HEK293 (cell line): ENCODE data around the gene SLC35F3.

Source experiments
- CTCF ChIA-PET: fragments of 350-600 bp; formaldehyde crosslinking; extraction: SDS; loops from one replicate; lab custom pipeline; 2021; ENCODE audit warnings: antibody characterized with exemption; lab: Yijun Ruan, JAX
- POLR2A ChIA-PET: fragments of 300-600 bp; formaldehyde crosslinking; extraction: SDS; loops from one replicate; lab custom pipeline; 2020; ENCODE audit warnings: antibody characterized with exemption, inconsistent platforms; lab: Yijun Ruan, JAX
- H3K27ac ChIP-seq: fragments of 200-500 bp; sonication (Bioruptor generic); 2 replicates; pipeline ENCODE4 v1.5.1; 2014; ENCODE audit warnings: low read depth, low read length, control low read depth, inconsistent platforms; ENCODE audit errors: extremely low read depth
- H3K36me3 ChIP-seq, 2 experiments: fragments of 200-500 bp in 1 of 2; sonication (Bioruptor generic) in 1 of 2; 1 replicate in 1 of 2; 2 replicates in 1 of 2; pipeline ENCODE4 v1.5.1; 2014 to 2017; ENCODE audit warnings: inconsistent platforms in 2 of 2, low read length in 2 of 2; ENCODE audit not compliant: control insufficient read depth in 2 of 2, insufficient read depth in 1 of 2
- H3K4me1 ChIP-seq: fragments of 200-500 bp; sonication (Bioruptor generic); 2 replicates; pipeline ENCODE4 v1.5.1; 2014; ENCODE audit warnings: mild to moderate bottlenecking, low read length, inconsistent platforms; ENCODE audit not compliant: control insufficient read depth, insufficient read depth
- H3K4me3 ChIP-seq: 2 replicates; pipeline ENCODE4 v1.5.1; 2011; ENCODE audit warnings: low read depth, mild to moderate bottlenecking, control low read depth, low read length, moderate library complexity
- H3K9me3 ChIP-seq: fragments of 200-500 bp; sonication (Bioruptor generic); 2 replicates; pipeline ENCODE4 v1.5.1; 2014; ENCODE audit warnings: low read depth, low read length, inconsistent platforms; ENCODE audit not compliant: control insufficient read depth, insufficient read depth
- KLF1 ChIP-seq: fragments of 450-650 bp; formaldehyde crosslinking; IDR thresholded peaks from 2 replicates; pipeline ENCODE4 v1.5.1; 2016; ENCODE audit warnings: missing biosample characterization, missing genetic modification characterization
- KLF10 ChIP-seq: fragments of 450-650 bp; IDR thresholded peaks from 2 replicates; pipeline ENCODE4 v1.5.1; 2018; ENCODE audit warnings: missing biosample characterization, mild to moderate bottlenecking, missing genetic modification characterization
- KLF16 ChIP-seq: fragments of 450-650 bp; formaldehyde crosslinking; IDR thresholded peaks from 2 replicates; pipeline ENCODE4 v1.5.1; 2017; ENCODE audit warnings: missing biosample characterization, missing genetic modification characterization
- MEIS1 ChIP-seq: sonication (generic); formaldehyde crosslinking; IDR thresholded peaks from 2 replicates; pipeline ENCODE4 v1.8.1; 2022; ENCODE audit warnings: missing genetic modification reagents, mild to moderate bottlenecking, borderline replicate concordance
- OSR2 ChIP-seq: fragments of 450-650 bp; formaldehyde crosslinking; IDR thresholded peaks from 2 replicates; pipeline ENCODE4 v1.5.1; 2016; ENCODE audit warnings: missing biosample characterization, missing genetic modification characterization
- YY1 ChIP-seq: fragments of 450-650 bp; formaldehyde crosslinking; IDR thresholded peaks from 2 replicates; pipeline ENCODE4 v1.5.1; 2018; ENCODE audit warnings: missing biosample characterization, missing genetic modification characterization
- YY2 ChIP-seq: fragments of 450-650 bp; formaldehyde crosslinking; IDR thresholded peaks from 2 replicates; pipeline ENCODE4 v1.5.1; 2016; ENCODE audit warnings: missing biosample characterization, missing genetic modification characterization
- ZBTB20 ChIP-seq: fragments of 450-650 bp; formaldehyde crosslinking; IDR thresholded peaks from 2 replicates; pipeline ENCODE4 v1.5.1; 2016; ENCODE audit warnings: missing biosample characterization, missing genetic modification characterization
- ZNF184 ChIP-seq: fragments of 450-650 bp; IDR thresholded peaks from 2 replicates; pipeline ENCODE4 v1.5.1; 2018; ENCODE audit warnings: missing biosample characterization, mild to moderate bottlenecking, missing genetic modification characterization
- ZNF791 ChIP-seq: fragments of 450-650 bp; formaldehyde crosslinking; IDR thresholded peaks from 2 replicates; pipeline ENCODE4 v1.5.1; 2016; ENCODE audit warnings: missing biosample characterization, missing genetic modification characterization
- ZNF830 ChIP-seq: fragments of 450-650 bp; IDR thresholded peaks from 2 replicates; pipeline ENCODE4 v1.5.0; 2018; ENCODE audit warnings: missing biosample characterization, missing genetic modification characterization, low read depth, mild to moderate bottlenecking, moderate library complexity
- ZXDB ChIP-seq: fragments of 450-650 bp; formaldehyde crosslinking; IDR thresholded peaks from 2 replicates; pipeline ENCODE4 v1.5.1; 2016; ENCODE audit warnings: missing biosample characterization, missing genetic modification characterization
- TF ChIP-seq, protein P1 (sequence below): fragments of 450-650 bp; formaldehyde crosslinking; IDR thresholded peaks from 2 replicates; pipeline ENCODE4 v1.5.1; 2017; ENCODE audit warnings: missing biosample characterization, mild to moderate bottlenecking, missing genetic modification characterization, moderate library complexity
- TF ChIP-seq, protein P2 (sequence below): fragments of 450-650 bp; formaldehyde crosslinking; IDR thresholded peaks from 2 replicates; pipeline ENCODE4 v1.5.1; 2016; ENCODE audit warnings: missing biosample characterization, missing genetic modification characterization
- TF ChIP-seq, protein P3 (sequence below): fragments of 450-650 bp; formaldehyde crosslinking; IDR thresholded peaks from 2 replicates; pipeline ENCODE4 v1.5.1; 2016; ENCODE audit warnings: missing biosample characterization, missing genetic modification characterization
- TF ChIP-seq, protein P4 (sequence below): fragments of 450-650 bp; formaldehyde crosslinking; IDR thresholded peaks from 2 replicates; pipeline ENCODE4 v1.5.1; 2016; ENCODE audit warnings: missing biosample characterization, missing genetic modification characterization, borderline replicate concordance
- TF ChIP-seq, protein P5 (sequence below): sonication (generic); formaldehyde crosslinking; IDR thresholded peaks from 2 replicates; pipeline ENCODE4 v1.8.1; 2022; ENCODE audit warnings: mild to moderate bottlenecking, moderate library complexity, missing genetic modification reagents
- TF ChIP-seq, protein P6 (sequence below): fragments of 450-650 bp; formaldehyde crosslinking; IDR thresholded peaks from 2 replicates; pipeline ENCODE4 v1.5.0; 2017; ENCODE audit warnings: missing biosample characterization, missing genetic modification characterization, borderline replicate concordance

SLC35F3 gene

DNA sequence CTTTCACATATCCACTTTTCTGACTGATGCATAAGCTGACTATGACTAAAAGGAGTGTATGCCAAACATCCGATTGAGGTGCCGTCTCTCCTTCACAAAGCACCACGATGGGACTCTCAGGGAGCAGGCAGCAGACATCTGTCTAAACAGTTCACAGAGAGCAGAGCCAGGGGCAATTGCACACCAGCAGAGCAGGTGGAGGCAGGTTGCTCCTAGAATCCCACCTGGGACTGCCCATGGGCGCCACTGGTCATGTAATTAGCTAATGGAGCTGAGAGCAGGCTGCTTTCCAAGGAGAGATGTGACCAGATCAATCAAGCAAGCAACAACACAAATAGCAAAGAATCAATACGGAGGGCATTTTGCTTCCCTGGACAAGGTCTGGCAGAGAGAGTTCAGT, 438.3 kb downstream of the SLC35F3 start:
- Histone ChIP-seq H3K4me3 (no peak overlapping the region), H3K9me3 (no peaks in the 10 kb centered on the region), H3K36me3 (no peaks in the 10 kb centered on the region), H3K27ac (no peak overlapping the region), H3K4me1 (no peaks in the 10 kb centered on the region)
- TF ChIP-seq KLF16 (tag by site-specific recombination) = no peak
- TF ChIP-seq, protein P1, sequence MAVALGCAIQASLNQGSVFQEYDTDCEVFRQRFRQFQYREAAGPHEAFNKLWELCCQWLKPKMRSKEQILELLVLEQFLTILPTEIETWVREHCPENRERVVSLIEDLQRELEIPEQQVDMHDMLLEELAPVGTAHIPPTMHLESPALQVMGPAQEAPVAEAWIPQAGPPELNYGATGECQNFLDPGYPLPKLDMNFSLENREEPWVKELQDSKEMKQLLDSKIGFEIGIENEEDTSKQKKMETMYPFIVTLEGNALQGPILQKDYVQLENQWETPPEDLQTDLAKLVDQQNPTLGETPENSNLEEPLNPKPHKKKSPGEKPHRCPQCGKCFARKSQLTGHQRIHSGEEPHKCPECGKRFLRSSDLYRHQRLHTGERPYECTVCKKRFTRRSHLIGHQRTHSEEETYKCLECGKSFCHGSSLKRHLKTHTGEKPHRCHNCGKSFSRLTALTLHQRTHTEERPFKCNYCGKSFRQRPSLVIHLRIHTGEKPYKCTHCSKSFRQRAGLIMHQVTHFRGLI (tag by site-specific recombination) = no peak
- TF ChIP-seq ZNF830 (tag by site-specific recombination) = no peak
- TF ChIP-seq, protein P2, sequence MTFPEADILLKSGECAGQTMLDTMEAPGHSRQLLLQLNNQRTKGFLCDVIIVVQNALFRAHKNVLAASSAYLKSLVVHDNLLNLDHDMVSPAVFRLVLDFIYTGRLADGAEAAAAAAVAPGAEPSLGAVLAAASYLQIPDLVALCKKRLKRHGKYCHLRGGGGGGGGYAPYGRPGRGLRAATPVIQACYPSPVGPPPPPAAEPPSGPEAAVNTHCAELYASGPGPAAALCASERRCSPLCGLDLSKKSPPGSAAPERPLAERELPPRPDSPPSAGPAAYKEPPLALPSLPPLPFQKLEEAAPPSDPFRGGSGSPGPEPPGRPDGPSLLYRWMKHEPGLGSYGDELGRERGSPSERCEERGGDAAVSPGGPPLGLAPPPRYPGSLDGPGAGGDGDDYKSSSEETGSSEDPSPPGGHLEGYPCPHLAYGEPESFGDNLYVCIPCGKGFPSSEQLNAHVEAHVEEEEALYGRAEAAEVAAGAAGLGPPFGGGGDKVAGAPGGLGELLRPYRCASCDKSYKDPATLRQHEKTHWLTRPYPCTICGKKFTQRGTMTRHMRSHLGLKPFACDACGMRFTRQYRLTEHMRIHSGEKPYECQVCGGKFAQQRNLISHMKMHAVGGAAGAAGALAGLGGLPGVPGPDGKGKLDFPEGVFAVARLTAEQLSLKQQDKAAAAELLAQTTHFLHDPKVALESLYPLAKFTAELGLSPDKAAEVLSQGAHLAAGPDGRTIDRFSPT (tag by site-specific recombination) = no peak
- no peak for TF ChIP-seq ZXDB
- no peak for TF ChIP-seq ZNF791
- TF ChIP-seq KLF10 = no peak
- TF ChIP-seq, protein P3, sequence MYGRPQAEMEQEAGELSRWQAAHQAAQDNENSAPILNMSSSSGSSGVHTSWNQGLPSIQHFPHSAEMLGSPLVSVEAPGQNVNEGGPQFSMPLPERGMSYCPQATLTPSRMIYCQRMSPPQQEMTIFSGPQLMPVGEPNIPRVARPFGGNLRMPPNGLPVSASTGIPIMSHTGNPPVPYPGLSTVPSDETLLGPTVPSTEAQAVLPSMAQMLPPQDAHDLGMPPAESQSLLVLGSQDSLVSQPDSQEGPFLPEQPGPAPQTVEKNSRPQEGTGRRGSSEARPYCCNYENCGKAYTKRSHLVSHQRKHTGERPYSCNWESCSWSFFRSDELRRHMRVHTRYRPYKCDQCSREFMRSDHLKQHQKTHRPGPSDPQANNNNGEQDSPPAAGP (tag by site-specific recombination) = no peak
- ChIA-PET CTCF (interaction anchor here (0.6 to 4.2 kb wide), 6 partner anchors 15 to 235 kb away, joined by 3 to 24 read pairs (median 4); no protein-coding TSS in a partner anchor), POLR2A (no interaction called here)

DNA sequence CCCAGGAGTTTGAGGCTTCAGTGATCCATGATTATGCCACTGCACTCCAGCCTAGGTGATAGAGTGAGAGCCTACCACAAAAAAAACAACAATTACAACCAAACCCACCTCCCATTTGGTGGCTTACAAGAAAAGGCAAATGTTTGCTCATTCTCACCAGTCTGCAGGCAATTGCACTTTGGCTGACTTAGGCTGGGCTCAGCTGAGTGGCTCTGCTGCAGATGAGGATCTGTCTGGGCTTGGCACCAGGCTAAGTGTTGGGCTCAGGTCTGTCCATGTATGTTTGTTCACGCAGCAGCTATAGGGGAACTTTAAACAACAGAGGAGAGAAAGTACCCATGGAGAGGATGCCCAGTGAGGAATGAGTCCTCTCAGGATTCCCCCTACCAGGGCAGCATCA, 440.8 kb downstream of the SLC35F3 start:
- no peak for TF ChIP-seq YY1 (tag by site-specific recombination)
- TF ChIP-seq MEIS1 (CRISPR knock-in tag) = no peak
- no peak for TF ChIP-seq YY2 (tag by site-specific recombination)
- TF ChIP-seq, protein P4, sequence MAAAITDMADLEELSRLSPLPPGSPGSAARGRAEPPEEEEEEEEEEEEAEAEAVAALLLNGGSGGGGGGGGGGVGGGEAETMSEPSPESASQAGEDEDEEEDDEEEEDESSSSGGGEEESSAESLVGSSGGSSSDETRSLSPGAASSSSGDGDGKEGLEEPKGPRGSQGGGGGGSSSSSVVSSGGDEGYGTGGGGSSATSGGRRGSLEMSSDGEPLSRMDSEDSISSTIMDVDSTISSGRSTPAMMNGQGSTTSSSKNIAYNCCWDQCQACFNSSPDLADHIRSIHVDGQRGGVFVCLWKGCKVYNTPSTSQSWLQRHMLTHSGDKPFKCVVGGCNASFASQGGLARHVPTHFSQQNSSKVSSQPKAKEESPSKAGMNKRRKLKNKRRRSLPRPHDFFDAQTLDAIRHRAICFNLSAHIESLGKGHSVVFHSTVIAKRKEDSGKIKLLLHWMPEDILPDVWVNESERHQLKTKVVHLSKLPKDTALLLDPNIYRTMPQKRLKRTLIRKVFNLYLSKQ = no peak
- TF ChIP-seq ZBTB20 = no peak
- no peak for TF ChIP-seq ZNF184 (tag by site-specific recombination)
- no peak for TF ChIP-seq OSR2 (tag by site-specific recombination)
- TF ChIP-seq, all 188 proteins: peak for 0
- POLR2A ChIA-PET = no interaction called here
- Histone ChIP-seq H3K4me3 (no peak overlapping the region), H3K27ac (no peak overlapping the region), H3K4me1 (no peaks in the 10 kb centered on the region), H3K36me3 (no peaks in the 10 kb centered on the region), H3K9me3 (no peaks in the 10 kb centered on the region)
- CTCF ChIA-PET = interaction anchor here (4.2 kb wide), 1 partner anchor 18 kb away, joined by 24 read pairs; no protein-coding TSS in a partner anchor

DNA sequence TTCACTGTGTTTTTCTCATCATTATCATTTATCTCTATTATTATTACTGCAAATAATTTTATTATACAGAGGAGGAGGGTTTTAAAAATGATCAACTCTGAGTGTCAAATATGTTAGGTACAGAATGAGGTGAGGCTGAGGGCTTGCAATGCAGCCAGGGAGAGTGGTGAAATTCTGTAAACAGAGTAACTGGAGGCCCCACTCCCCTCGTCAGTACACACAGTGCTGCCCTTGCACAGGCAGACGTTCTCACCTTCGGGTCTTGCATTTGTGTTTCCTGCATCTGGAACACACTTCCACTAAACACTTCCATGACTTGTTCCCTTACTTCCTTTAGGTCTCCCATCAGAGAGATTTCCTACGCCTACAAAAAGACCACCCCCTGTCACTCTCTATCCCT, 444.5 kb downstream of the SLC35F3 start:
- Histone ChIP-seq H3K9me3 (no peaks in the 10 kb centered on the region), H3K27ac (no peak overlapping the region), H3K4me1 (no peaks in the 10 kb centered on the region), H3K36me3 (no peaks in the 10 kb centered on the region), H3K4me3 (no peak overlapping the region)
- ChIA-PET POLR2A (no interaction called here), CTCF (interaction anchor here (0.7 to 1.3 kb wide), 2 partner anchors 22 to 609 kb away, joined by 3 to 4 read pairs; no protein-coding TSS in a partner anchor)
- TF ChIP-seq, protein P5, sequence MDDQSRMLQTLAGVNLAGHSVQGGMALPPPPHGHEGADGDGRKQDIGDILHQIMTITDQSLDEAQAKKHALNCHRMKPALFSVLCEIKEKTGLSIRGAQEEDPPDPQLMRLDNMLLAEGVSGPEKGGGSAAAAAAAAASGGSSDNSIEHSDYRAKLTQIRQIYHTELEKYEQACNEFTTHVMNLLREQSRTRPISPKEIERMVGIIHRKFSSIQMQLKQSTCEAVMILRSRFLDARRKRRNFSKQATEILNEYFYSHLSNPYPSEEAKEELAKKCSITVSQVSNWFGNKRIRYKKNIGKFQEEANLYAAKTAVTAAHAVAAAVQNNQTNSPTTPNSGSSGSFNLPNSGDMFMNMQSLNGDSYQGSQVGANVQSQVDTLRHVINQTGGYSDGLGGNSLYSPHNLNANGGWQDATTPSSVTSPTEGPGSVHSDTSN (CRISPR knock-in tag) = no peak
- TF ChIP-seq, protein P6, sequence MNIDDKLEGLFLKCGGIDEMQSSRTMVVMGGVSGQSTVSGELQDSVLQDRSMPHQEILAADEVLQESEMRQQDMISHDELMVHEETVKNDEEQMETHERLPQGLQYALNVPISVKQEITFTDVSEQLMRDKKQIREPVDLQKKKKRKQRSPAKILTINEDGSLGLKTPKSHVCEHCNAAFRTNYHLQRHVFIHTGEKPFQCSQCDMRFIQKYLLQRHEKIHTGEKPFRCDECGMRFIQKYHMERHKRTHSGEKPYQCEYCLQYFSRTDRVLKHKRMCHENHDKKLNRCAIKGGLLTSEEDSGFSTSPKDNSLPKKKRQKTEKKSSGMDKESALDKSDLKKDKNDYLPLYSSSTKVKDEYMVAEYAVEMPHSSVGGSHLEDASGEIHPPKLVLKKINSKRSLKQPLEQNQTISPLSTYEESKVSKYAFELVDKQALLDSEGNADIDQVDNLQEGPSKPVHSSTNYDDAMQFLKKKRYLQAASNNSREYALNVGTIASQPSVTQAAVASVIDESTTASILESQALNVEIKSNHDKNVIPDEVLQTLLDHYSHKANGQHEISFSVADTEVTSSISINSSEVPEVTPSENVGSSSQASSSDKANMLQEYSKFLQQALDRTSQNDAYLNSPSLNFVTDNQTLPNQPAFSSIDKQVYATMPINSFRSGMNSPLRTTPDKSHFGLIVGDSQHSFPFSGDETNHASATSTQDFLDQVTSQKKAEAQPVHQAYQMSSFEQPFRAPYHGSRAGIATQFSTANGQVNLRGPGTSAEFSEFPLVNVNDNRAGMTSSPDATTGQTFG = no peak
- TF ChIP-seq KLF1 (no peak), ZNF184 (tag by site-specific recombination) (no peak)
